Loucy (cell line): Measurements from ENCODE around the gene SND1.

Source experiments
- H2AFZ ChIP-seq: fragments of 200-600 bp; sonication (generic); 2 replicates; pipeline ENCODE4 v1.6.0; 2016; ENCODE audit warnings: antibody characterized with exemption, mild to moderate bottlenecking, low read length, moderate library complexity
- H3F3A ChIP-seq: fragments of 200-600 bp; 2 replicates; pipeline ENCODE4 v1.6.0; 2016; ENCODE audit warnings: antibody characterized with exemption, low read depth, mild to moderate bottlenecking
- H3K27me3 ChIP-seq: fragments of 200-600 bp; sonication (generic); 2 replicates; pipeline ENCODE4 v1.6.1; 2014; ENCODE audit warnings: low read length, mild to moderate bottlenecking; ENCODE audit not compliant: insufficient read depth, poor library complexity, severe bottlenecking
- H3K36me3 ChIP-seq: fragments of 200-600 bp; sonication (generic); 2 replicates; pipeline ENCODE4 v1.6.1; 2016; ENCODE audit warnings: low read length; ENCODE audit not compliant: insufficient read depth
- H3K4me1 ChIP-seq: fragments of 200-600 bp; sonication (generic); 2 replicates; pipeline ENCODE4 v1.5.1; 2014; ENCODE audit warnings: low read length, mild to moderate bottlenecking; ENCODE audit not compliant: insufficient read depth, poor library complexity, severe bottlenecking
- H3K4me2 ChIP-seq: fragments of 200-600 bp; sonication (generic); 2 replicates; pipeline ENCODE4 v1.6.0; 2014; ENCODE audit warnings: antibody characterized with exemption, low read length, low read depth, mild to moderate bottlenecking; ENCODE audit not compliant: poor library complexity, severe bottlenecking
- H3K4me3 ChIP-seq: fragments of 200-600 bp; sonication (generic); 2 replicates; pipeline ENCODE4 v1.5.1; 2014; ENCODE audit warnings: low read length, mild to moderate bottlenecking, mixed read lengths; ENCODE audit not compliant: poor library complexity, severe bottlenecking
- H3K79me2 ChIP-seq: fragments of 200-600 bp; sonication (generic); 2 replicates; pipeline ENCODE4 v1.6.1; 2014; ENCODE audit warnings: low read length; ENCODE audit not compliant: insufficient read depth
- H3K9ac ChIP-seq: fragments of 200-600 bp; sonication (generic); 2 replicates; pipeline ENCODE4 v1.6.0; 2014; ENCODE audit warnings: mild to moderate bottlenecking, low read depth, low read length, moderate library complexity; ENCODE audit not compliant: poor library complexity, severe bottlenecking
- H3K9me2 ChIP-seq: fragments of 200-600 bp; sonication (generic); replicated peaks from 2 replicates; pipeline ENCODE4 v1.6.1; 2016; ENCODE audit warnings: low read depth, low read length, mixed read lengths
- H3K9me3 ChIP-seq: fragments of 200-600 bp; sonication (generic); 2 replicates; pipeline ENCODE4 v1.6.1; 2014; ENCODE audit warnings: mild to moderate bottlenecking, antibody characterized with exemption, low read length, low read depth; ENCODE audit not compliant: insufficient read depth
- H4K20me1 ChIP-seq: fragments of 200-600 bp; sonication (generic); 2 replicates; pipeline ENCODE4 v1.6.0; 2014; ENCODE audit warnings: antibody characterized with exemption, low read length, mild to moderate bottlenecking; ENCODE audit not compliant: insufficient read depth, poor library complexity, severe bottlenecking
- CTCF ChIP-seq: fragments of 200-600 bp; sonication (generic); conservative IDR thresholded peaks from 2 replicates; pipeline ENCODE4 v1.5.1; 2014; ENCODE audit warnings: mild to moderate bottlenecking, antibody characterized with exemption, low read length
- EZH2phosphoT487 ChIP-seq: fragments of 200-600 bp; IDR thresholded peaks from 2 replicates; pipeline ENCODE4 v1.6.1; 2018; ENCODE audit warnings: antibody characterized with exemption, mild to moderate bottlenecking, moderate library complexity, borderline replicate concordance

Gene SND1

GRCh38 chr7:127973832-127974231 lies 321.8 kb downstream of the SND1 start:
- Histone ChIP-seq H3K36me3 (peaks cover 17% of the 10 kb centered on the region), H3F3A (no peaks in the 10 kb centered on the region), H3K4me3 (no peak overlapping the region), H3K4me1 (peaks cover 11% of the 10 kb centered on the region), H3K9me2 (no peaks in the 10 kb centered on the region), H3K27me3 (no peaks in the 10 kb centered on the region), H3K9me3 (peaks cover under 1% of the 10 kb centered on the region; the same call in 1 of the 2 replicates), H4K20me1 (no peaks in the 10 kb centered on the region), H3K9ac (no peak overlapping the region), H2AFZ (no peak overlapping the region), H3K79me2 (no peaks in the 10 kb centered on the region), H3K4me2 (no peak overlapping the region)
- TF ChIP-seq EZH2phosphoT487: no peak
- TF ChIP-seq CTCF: no peak

- Histone ChIP-seq H3K36me3 (peaks cover 17% of the 10 kb centered on the region), H3K9me3 (peaks cover 5% of the 10 kb centered on the region; the same call in 1 of the 2 replicates), H3K4me3 (no peak overlapping the region), H3K9me2 (no peaks in the 10 kb centered on the region), H3K4me1 (peaks cover 11% of the 10 kb centered on the region), H3K4me2 (no peak overlapping the region), H3F3A (no peaks in the 10 kb centered on the region), H2AFZ (no peak overlapping the region), H4K20me1 (no peaks in the 10 kb centered on the region), H3K79me2 (no peaks in the 10 kb centered on the region), H3K9ac (no peak overlapping the region), H3K27me3 (no peaks in the 10 kb centered on the region)
- no peak for TF ChIP-seq CTCF
- TF ChIP-seq EZH2phosphoT487: no peak
These were observed 322.5 kb downstream of the SND1 start for GRCh38 chr7:127974446-127975035.

- no peaks in the 10 kb centered on the region for H3K9me2 ChIP-seq
- no peaks in the 10 kb centered on the region for H3F3A ChIP-seq
- H3K36me3 ChIP-seq: peaks cover 17% of the 10 kb centered on the region
- H3K9ac ChIP-seq: no peak overlapping the region
- H3K4me3 ChIP-seq: no peak overlapping the region
- no peak overlapping the region for H2AFZ ChIP-seq
- H3K4me1 ChIP-seq: peaks cover 13% of the 10 kb centered on the region
- no peaks in the 10 kb centered on the region for H3K27me3 ChIP-seq
- peaks cover 5% of the 10 kb centered on the region; the same call in 1 of the 2 replicates for H3K9me3 ChIP-seq
- no peak overlapping the region for H3K4me2 ChIP-seq
- no peaks in the 10 kb centered on the region for H3K79me2 ChIP-seq
- no peaks in the 10 kb centered on the region for H4K20me1 ChIP-seq
- TF ChIP-seq CTCF (no peak), EZH2phosphoT487 (no peak)
These were observed 324.2 kb downstream of the SND1 start for GRCh38 chr7:127976056-127976737.
